GM19397 (cell line): ENCODE results near the gene MRPL19.
A peak's percentile ranks its signal among the peaks of the same experiment; 100 is the strongest.

Experiments
- ATAC-seq: cut with Tn5 transposase; IDR thresholded peaks from one replicate; pipeline ENCODE4 v1.9.1; 2021; ENCODE audit warnings: mild to moderate bottlenecking, moderate library complexity; ENCODE audit not compliant: unreplicated experiment

The MRPL19 gene

DNA sequence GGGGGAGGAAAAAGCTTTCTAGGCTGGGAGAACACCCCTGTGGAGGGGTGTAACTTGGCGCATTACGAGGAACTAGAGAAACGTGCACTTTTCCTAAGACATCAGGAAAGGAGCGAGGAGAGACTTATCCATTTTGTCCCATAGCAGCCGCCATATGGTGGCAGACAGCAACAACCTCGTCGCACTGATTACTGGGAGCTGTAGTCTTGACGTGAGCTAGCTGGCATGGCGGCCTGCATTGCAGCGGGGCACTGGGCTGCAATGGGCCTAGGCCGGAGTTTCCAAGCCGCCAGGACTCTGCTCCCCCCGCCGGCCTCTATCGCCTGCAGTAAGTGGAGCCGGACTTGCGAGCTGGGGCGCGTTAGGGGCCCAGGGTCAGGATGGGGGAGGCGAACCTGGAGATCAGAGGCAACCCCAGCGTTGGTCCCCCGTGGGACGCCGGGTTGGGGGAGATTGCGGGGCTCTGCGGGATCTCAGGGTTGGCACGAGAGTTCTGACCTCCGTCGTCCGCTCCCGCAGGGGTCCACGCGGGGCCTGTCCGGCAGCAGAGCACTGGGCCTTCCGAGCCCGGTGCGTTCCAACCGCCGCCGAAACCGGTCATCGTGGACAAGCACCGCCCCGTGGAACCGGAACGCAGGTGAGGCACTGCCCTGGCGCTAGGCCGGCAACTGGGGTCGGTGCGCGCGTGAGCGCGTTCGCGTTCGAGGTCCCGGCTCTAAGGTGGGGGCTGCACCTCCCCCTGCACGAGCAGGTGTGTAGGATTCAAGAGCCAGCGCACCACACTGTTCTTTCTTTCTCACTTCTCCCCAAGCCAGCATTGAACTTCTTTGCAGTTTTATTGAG, at the start of gene MRPL19:
Gene MRPL19, plus strand, starts transcription at position 201 of the 843 bp plus-strand sequence. Its CDS starts 25 bp downstream, at position 226.
- peak; percentile 97 for ATAC-seq

DNA sequence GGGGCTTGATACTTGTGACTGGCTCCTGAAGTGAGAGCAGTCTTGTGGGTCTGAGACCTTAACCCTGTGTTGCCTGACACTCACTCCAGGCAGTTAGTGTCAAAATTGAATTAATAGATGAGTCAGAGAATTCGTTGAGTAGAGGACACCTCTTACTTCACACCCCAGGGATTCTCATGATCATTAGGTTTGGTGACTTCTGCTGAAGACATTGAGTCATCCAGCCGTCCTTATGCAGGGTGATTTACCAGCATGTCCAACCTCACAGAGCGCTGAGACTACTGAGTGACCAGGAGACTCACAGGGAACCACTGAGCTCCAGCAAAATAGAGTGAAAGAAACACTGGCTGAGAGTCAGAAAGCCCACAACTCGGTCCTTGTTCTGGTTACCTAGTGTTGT, 49.8 kb upstream of the MRPL19 start:
- ATAC-seq = no peak

DNA sequence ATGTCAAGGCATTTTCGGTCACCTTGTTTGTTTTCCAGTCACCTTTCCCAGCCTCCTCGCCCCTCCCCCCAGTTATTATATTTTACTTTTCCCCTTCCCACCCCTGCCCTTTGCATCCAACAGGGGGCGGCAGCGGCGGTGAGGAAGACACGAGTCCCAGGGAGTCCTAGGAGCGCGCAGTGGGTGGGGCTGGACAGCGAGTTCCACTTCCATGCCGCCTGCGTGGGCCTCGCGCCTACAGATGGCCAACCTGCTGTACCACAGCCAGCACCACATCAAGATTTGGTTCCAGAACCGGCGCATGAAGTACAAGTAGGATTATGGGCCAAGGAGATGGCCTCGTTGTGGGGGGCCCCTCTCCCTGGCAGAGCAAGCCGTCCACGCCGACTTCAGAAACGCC, 48.6 kb upstream of the MRPL19 start:
- no peak for ATAC-seq

DNA sequence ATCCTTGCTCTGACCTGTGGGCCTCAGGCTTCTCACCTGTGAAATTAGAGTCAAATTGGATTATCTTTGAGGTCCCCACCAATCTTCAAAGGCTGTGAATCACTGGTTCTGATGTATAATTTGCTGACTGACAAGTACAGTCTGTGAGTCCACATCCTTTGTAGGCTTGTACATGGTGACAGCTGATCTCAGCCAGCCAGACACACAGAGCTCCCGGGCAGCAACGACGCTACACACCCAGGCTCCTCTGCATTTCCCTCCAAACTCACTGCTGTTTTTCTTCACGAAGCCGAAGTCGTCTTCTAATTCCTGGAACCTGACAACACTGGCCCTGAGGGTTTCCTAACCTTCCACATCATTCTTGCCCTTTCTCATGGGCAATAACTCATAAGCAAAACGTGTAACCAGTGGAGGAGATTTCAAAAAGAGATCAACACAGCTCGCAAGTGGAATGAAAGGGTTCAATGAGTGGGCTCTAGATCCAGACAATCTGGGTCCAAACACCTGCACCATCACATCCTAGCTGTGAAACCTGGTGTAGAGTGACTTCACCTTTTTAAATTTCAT, 47.9 kb upstream of the MRPL19 start:
- ATAC-seq = no peak

DNA sequence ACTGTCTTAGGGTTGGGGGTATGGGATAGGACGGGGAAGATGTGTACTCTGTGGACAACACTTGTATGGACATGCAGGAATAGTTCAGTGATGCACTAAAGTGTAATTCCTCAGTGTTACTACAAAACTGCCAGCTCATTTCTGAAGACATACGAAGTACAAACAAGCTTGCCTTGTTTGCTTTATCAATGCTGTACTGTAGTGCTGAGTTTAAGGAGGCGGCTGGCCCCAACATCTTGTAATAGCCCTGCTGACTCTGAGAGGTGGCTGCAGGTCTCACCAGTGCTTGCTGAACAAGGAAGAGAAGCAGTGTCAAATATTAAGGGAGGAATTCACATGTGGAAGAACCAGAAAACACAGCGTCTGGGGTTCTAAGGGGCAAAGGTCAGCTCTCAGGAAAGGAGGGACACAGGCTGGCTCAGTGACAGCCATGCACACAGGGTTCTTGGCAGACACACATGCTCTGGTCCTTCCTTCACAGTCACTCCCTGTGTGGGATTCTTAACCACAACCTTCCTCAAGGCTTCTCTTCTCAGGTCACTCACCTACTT, 46.0 kb upstream of the MRPL19 start:
- ATAC-seq = no peak

DNA sequence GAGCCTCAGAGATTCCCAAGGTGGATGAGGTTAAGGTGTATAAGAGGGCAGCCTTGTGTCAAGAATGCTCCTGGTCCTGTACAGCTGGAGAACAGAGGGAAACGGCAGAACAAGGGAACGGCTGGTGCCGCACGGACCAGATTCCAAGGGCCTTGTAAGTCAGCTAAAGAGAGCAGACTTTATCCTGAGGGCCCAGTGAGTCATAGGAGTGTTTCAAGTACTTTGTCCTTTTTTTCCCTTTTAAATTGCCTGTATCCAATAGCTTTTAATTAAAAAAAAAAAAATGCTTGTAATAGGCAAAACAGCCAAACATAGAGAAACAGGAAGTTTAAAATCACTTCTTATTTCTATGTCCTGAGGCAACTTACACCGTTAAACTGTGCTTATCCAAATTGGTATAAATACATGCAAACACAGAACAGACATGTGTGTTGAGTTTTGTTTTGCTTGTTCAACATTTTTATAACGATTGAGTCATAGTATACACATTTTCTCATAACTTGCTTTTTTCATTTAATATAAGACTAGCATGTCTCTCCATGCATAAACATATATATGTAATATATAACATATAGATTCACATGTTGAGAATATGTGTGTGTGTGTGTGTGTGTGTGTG, 43.8 kb upstream of the MRPL19 start:
- no peak for ATAC-seq

DNA sequence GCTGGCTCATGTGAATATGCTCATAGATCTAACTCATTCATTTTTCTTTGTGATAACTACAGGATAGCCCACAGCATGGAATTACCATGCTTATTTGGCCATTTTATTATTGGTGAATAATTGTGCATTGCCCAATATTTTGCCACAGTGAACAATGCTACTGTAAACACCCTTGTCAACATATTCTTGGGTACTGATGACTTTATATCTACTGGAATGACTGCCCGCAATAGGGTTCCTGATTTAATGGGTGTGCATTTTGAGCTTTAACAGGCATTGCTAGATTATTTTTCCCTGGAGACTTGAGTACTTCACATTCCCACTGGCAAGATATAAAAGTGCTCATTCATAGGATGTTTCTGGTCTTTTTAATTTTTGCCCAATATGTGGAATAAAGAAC, 43.1 kb upstream of the MRPL19 start:
- no peak for ATAC-seq

DNA sequence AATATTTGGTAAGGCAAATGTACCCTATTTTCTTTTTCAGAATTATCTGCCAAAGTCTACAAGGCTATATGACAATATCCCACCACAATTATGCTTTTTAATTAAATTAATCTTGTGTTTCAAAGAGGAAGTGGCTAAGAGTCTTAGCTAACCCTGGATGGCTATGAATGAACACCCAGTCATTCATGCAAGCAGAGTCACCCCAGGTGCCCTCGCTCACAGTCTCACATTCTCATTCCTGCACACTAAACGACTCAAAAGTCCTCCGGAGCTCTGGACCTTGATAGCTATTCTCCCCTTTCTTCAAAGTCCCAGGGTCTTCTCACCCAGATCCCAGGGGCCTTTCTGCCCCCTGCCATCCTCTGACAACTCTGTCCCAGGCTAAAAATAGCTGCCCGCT, 42.1 kb upstream of the MRPL19 start:
- no peak for ATAC-seq

DNA sequence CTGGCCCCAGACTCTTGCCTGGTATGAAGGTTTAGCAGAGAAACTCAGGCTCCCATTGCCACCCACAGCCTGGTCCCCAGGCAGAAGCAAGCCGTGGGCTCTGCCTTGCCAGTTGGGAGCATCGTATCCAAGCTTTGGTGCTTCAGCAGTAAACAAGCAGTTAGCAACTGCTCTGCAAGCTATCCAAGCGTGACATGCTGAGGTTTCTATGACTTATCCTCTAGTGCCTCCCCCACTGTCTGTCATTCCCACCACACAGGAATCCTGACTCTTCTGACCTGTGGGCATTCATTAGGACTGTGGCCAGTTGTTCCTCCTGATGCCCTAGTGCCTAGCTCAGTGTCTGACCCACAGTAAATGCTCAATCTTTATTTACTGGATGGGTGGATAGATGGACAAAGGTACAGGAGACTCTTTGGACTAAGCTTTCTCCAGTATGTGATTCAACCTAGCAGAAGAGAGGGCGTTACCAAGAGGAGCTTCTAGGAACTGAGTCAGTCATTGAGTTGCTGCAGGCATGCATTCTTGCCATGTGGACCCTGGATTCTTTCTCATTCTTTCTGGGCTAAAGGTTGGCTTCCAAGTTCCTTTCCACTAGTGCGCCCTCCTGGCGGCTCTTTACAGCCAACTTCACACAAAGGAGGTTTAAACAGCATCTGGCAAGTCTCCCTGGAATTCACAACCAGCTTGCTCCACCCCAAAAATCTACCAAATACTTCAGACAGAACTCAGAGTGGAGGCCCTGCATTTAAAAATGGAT, 40.6 kb upstream of the MRPL19 start:
- no peak for ATAC-seq

DNA sequence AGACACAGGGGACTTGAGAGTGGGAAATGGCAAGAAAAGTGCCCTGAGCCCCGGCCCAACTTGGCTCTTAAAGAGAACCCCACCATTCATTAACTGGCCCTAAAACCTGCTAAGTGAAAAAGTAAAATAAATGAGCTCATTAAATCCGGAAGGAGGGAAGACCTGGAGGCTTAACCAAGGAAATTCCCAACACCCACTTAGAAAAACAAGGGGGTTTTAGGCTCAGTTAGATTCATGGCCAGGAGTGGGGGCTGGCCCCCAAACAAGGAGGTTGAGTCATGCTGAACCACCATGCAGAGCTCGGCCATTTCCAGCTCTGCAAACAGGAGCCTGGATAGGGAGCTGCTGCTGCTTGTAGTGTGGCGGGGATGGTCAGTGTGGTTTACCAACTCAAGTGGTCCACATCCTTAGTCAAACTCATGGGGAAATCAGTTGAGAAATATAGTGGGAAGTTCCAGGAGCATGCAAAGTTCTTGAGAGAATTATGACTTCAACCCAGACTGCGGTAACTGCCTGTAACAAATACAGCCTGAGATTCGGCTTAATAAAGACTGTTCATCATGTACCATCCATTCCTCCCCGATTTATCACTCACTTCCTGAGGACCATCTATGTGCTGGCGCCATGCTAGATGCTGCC, 39.7 kb upstream of the MRPL19 start:
- ATAC-seq = no peak

DNA sequence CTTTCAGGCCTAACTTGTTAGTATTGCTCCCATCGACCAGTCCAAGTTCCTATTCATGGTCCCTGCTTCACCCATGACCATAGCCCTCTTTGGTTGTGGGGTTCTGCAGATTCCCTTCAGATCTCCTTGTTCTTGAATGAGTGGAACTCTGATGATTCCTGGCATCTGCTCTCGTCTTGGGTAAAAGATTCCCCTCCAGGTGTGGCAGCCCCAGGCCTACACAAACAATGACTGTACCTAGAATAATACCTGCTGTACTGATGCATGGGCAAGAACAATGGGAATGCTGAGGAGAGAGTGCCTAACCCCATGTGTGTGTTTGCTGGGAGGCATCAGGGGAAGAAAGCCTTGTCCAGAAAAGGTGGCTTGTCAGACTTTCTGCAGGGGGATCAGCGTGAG, 39.2 kb upstream of the MRPL19 start:
- ATAC-seq = no peak

DNA sequence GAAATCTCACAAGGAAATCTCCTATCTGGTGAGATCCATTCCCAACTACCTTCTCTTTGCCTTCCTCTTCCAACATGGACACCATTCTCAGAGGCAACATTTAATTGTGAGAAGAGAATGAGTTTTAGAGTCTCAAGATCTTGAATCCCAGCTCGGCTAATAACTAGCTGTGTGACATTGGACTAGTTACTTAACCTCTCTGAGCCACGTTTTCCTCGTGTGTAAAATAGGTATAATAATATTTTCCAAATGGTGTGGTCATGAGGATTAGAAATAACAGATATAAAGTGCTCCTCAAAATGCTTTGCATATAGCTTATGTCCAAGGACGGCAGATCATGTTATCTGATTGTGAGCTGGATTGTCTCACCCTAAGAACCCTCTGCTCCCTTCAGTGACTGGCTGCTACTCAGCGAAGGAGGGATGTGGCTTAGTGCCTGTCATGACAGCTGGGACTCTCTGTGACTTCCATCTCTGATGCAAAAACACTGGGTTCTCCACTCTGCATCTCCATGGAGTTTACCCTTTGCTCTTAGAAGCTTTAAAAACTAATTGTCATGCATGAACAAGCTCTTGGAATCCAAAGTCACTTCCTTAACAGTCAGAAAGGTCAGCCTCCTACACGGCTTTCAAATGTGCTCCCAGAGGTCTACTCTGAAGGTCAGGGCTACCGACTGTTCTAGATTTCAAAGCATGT, 38.4 kb upstream of the MRPL19 start:
- ATAC-seq = no peak

DNA sequence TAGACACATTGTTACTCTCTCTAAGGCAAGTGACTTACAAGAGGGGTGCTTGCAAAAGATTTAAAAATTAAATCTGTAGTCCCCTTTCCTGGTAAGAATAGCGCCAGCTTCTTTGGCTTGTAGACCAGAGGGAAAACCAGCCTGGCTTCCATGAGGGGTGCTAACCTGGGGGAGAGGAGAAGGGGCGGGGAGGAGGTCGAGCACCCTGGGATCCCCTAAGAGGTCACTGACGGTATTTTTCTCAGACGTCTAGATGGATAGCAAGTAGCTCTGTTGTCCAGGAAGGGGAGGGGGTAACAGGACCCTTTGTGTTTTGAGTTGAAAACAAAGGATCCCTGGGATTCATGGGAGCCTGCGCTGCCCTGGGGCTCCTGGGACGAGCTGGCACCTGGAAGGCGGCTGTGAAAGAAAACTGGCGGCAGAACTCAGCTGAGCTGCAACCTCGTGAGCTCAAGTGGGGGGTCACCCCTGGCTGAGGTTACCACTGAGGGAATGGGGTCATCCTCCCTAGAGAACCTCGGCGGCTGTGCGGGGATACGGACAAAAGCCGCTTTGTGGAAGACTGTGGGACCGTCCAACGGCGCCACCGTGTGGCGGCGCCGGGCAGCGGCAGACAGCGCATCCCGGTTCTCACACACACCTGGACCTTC, 37.8 kb upstream of the MRPL19 start:
- ATAC-seq = peak; percentile 81

DNA sequence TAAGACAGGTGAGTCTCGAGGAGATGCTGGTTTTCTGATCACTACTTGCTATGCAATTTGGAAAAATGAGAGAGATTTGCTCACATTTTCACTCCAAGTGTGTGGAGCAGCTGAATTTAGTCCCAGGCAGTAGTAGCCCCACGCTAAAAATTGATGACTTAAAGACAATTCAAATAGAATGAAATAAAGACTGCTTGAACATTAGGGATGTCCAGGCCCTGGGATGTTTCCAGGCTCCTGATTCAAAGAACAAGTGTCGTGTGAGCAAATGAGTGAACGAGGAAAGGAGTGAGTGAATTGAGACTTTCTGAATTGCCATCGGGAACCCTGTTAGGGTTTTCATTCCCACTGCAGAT, 37.3 kb upstream of the MRPL19 start:
- ATAC-seq = no peak

DNA sequence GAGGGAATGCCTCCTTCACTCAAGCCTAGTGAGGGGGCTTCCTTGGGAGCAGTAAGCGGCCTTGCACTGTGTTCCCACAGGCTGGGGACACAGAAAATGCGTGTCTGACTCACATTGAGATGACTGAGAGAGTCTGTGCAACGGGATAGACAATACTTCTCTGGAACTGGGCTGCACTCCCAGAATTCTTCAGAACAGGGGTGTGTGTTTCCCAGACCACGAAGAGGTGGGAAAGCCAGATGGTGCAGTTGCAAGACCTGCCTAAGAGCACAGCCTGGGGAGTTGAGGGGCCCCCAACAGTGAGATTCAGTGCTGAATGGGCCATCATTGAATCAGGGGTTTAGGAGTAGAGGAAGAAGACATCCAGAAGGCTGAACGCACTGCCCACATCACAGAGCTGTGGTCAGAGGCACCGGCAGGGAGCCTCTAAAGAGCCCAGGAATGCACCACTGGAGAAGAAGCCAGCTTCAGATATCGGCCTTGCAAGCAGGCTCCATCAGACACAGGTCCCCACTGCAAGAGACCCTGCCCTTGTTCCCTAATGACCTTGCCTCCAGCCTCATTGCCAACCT, 36.6 kb upstream of the MRPL19 start:
- no peak for ATAC-seq

DNA sequence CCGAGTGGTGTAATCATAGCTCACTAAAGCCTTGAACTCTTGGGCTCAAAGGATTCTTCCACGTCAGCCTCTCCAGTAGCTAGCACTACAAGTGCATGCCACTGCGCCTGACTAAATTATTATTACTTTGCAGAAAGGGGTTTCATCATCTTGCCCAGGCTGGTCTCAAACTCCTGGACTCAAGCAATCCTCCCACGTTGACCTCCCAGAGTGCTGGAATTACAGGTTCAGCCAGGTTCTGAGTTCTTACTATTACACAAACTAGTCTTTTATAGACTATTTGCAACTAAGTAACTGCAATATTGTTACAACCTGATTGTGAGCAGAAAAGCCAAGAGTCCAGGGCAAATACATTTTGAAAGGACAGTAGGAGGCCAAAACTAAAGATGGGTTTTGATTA, 35.9 kb upstream of the MRPL19 start:
- no peak for ATAC-seq

DNA sequence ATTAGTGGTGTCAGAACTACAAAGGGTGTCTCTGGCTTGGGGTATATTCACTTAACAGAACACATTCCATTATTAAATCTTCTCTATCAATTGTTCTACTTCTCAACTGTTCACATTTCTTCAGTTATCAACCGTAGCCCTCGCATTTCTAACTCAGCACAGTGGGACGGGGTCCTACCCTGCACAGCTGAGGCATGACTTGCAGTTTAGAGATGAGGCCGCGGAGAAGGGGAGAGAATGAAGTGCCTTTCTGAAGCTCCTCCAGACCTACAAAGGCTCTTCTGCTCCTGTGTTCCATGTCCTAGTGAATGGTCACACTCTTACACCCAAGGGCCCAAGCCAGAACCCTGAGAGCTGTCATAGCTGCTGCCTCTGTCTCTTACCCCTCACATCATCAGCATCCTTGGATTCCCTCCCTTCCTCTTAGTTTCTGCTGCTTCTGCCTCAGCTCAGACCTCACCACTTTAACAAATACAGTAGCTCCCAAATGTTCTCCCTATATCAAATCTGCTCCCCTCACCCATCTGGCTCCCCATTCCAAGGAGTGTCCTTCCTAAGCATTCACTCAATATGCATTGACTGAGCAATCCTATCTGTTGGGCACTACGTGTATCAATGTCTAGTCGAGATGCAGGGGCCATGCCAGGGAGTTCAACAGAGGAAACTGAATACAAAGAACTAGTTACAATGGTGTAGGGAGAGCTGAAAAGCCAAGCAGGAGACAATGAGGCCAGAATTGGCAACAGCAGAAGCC, 34.3 kb upstream of the MRPL19 start:
- ATAC-seq = no peak

DNA sequence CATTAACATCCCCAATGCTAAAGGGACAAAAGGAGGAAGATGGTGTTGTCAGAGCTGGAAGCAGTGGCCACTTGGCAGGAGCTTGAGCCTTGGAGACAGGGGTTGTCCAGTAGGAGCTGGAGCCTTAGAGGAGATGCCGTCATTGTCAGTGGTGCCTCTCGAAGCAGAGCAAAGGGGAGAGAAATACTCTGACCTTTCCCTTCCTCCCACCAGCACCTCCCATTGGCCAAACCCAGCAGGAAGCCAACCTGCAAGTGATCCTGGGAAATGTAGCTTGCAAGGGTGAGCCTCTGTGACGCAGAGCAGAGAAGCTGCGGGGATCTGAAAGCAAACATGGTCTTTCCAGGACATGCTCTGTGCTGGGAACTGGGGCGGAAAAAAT, 33.7 kb upstream of the MRPL19 start:
- no peak for ATAC-seq
